DND-41 (cell line): ENCODE measurements around the gene CENPO.

Experiments used
- ATAC-seq: fragments of 200-7000 bp; cut with Tn5 transposase; 3 replicates; pipeline ENCODE4 v1.9.1; 2021; ENCODE audit warnings: low read depth; ENCODE audit not compliant: insufficient read depth
- DNase-seq: peaks from one replicate; pipeline ENCODE4 v3.0.0-alpha.2; 2020
- H2AFZ ChIP-seq: 2 replicates; pipeline ENCODE4 v1.6.0; 2012; ENCODE audit warnings: low read depth, low read length
- H3K27ac ChIP-seq: 2 replicates; pipeline ENCODE4 v1.5.1; 2012; ENCODE audit warnings: low read length, inconsistent platforms
- H3K27me3 ChIP-seq: fragments of 200-600 bp; sonication (generic); 2 replicates; pipeline ENCODE4 v1.6.0; 2012; ENCODE audit warnings: low read length, mild to moderate bottlenecking, inconsistent platforms; ENCODE audit not compliant: insufficient read depth, poor library complexity
- H3K36me3 ChIP-seq: 2 replicates; pipeline ENCODE4 v1.5.1; 2012; ENCODE audit warnings: low read length, inconsistent platforms; ENCODE audit not compliant: insufficient read depth
- H3K4me1 ChIP-seq: 2 replicates; pipeline ENCODE4 v1.5.1; 2012; ENCODE audit warnings: mild to moderate bottlenecking, low read length; ENCODE audit not compliant: insufficient read depth
- H3K4me2 ChIP-seq: 2 replicates; pipeline ENCODE4 v1.6.0; 2012; ENCODE audit warnings: mild to moderate bottlenecking, moderate library complexity, low read length, inconsistent platforms; ENCODE audit not compliant: insufficient read depth
- H3K4me3 ChIP-seq, 2 experiments: fragments of 200-600 bp in 1 of 2; shearing (Covaris generic) in 1 of 2; 2 replicates each; pipeline ENCODE4 v1.5.1; 2012 to 2016; ENCODE audit warnings: inconsistent platforms in 2 of 2, low read length in 2 of 2, mild to moderate bottlenecking in 2 of 2, low read depth in 1 of 2, moderate library complexity in 1 of 2
- H3K79me2 ChIP-seq: 2 replicates; pipeline ENCODE4 v1.6.0; 2012; ENCODE audit warnings: low read length, inconsistent platforms; ENCODE audit not compliant: insufficient read depth
- H3K9ac ChIP-seq: 2 replicates; pipeline ENCODE4 v1.6.0; 2012; ENCODE audit warnings: low read depth, mild to moderate bottlenecking, inconsistent platforms, low read length, moderate library complexity
- H3K9me3 ChIP-seq: 2 replicates; pipeline ENCODE4 v1.5.1; 2012; ENCODE audit warnings: low read length, moderate library complexity, mild to moderate bottlenecking, inconsistent platforms; ENCODE audit not compliant: insufficient read depth, severe bottlenecking
- H4K20me1 ChIP-seq: 2 replicates; pipeline ENCODE4 v1.6.0; 2012; ENCODE audit warnings: low read length; ENCODE audit not compliant: insufficient read depth
- CTCF ChIP-seq: IDR thresholded peaks from 2 replicates; pipeline ENCODE4 v1.5.1; 2012; ENCODE audit warnings: borderline replicate concordance, low read length, moderate library complexity, mild to moderate bottlenecking; ENCODE audit not compliant: poor library complexity, severe bottlenecking; ENCODE audit errors: extremely low read depth
- EZH2 ChIP-seq: IDR thresholded peaks from 3 replicates; pipeline ENCODE4 v1.6.1; 2012; ENCODE audit warnings: borderline replicate concordance, low read depth, mild to moderate bottlenecking, moderate library complexity, low read length, inconsistent platforms; ENCODE audit not compliant: severe bottlenecking

The CENPO gene

GRCh38 chr2:24852431-24853020 lies 59.3 kb downstream of the CENPO start:
- H3K4me3 ChIP-seq = no peak overlapping the region
- H3K9me3 ChIP-seq = peaks cover 6% of the 10 kb centered on the region
- no peak overlapping the region for H3K27ac ChIP-seq
- ATAC-seq (peak; percentile 31; the same call in 1 of the 3 replicates), DNase-seq (no peak)
- H3K79me2 ChIP-seq = peaks cover 6% of the 10 kb centered on the region; the same call in 1 of the 2 replicates
- peaks cover 71% of the 10 kb centered on the region for H3K36me3 ChIP-seq
- H3K27me3 ChIP-seq = no peaks in the 10 kb centered on the region
- no peak overlapping the region for H3K4me2 ChIP-seq
- no peak for TF ChIP-seq EZH2
- TF ChIP-seq CTCF = no peak
- no peaks in the 10 kb centered on the region for H3K4me1 ChIP-seq
- no peak overlapping the region for H2AFZ ChIP-seq
- H3K9ac ChIP-seq = no peak overlapping the region
- H4K20me1 ChIP-seq = peaks cover 13% of the 10 kb centered on the region

GRCh38 chr2:24853046-24853445 lies 59.8 kb downstream of the CENPO start:
- peaks cover 68% of the 10 kb centered on the region for H3K36me3 ChIP-seq

DNA sequence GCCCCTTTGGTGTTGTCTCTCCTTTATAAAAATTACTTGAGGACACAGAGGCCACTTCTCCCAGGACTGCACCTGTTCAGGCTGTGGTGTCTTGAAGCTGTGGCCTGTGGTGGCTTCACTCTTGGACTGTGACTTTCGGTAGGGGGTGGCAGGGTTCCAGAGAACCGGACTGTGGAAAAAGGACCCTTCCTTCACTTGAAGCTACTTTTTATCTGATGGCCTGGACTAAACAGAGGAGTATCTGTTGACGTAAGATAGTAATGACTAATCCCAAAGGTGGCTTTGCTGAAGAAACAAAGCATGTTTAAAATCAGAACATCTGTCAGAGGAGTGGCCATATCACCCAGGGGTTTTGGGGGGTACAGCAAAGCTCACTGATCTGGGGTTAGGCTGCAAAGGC lies 60.8 kb downstream of the CENPO start:
- Histone ChIP-seq H3K4me3 (no peak overlapping the region), H4K20me1 (peaks cover 16% of the 10 kb centered on the region), H3K4me2 (no peak overlapping the region), H3K27me3 (no peaks in the 10 kb centered on the region), H2AFZ (no peak overlapping the region), H3K9ac (no peak overlapping the region), H3K4me1 (no peaks in the 10 kb centered on the region), H3K79me2 (peaks cover 6% of the 10 kb centered on the region; the same call in 1 of the 2 replicates), H3K36me3 (peaks cover 65% of the 10 kb centered on the region), H3K27ac (no peak overlapping the region), H3K9me3 (peaks cover 3% of the 10 kb centered on the region)
- TF ChIP-seq CTCF (no peak), EZH2 (no peak)
- ATAC-seq (no peak), DNase-seq (no peak)

More at GRCh38 chr2:24853046-24853445, 59.8 kb downstream of the CENPO start:
- Histone ChIP-seq H2AFZ (no peak overlapping the region), H3K27me3 (no peaks in the 10 kb centered on the region), H4K20me1 (peaks cover 15% of the 10 kb centered on the region), H3K4me3 (no peak overlapping the region), H3K4me2 (no peak overlapping the region), H3K4me1 (no peaks in the 10 kb centered on the region), H3K79me2 (peaks cover 6% of the 10 kb centered on the region; the same call in 1 of the 2 replicates), H3K9ac (no peak overlapping the region), H3K27ac (no peak overlapping the region), H3K9me3 (peaks cover 6% of the 10 kb centered on the region)
- TF ChIP-seq EZH2 (no peak), CTCF (no peak)
- DNase-seq = no peak
- ATAC-seq = no peak
